PC-9 (cell line): ENCODE measurements around the gene RASL12.

Experiments used
- EZH2 ChIP-seq: fragments of 200-600 bp; sonication (generic); IDR thresholded peaks from 2 replicates; pipeline ENCODE4 v1.8.0; 2017; ENCODE audit warnings: antibody characterized with exemption, low read depth
- TF ChIP-seq, protein P1 (sequence below): fragments of 200-600 bp; sonication (generic); conservative IDR thresholded peaks from 2 replicates; pipeline ENCODE4 v1.6.1; 2017; ENCODE audit warnings: mixed run types, antibody characterized with exemption, mild to moderate bottlenecking, moderate library complexity

DNA sequence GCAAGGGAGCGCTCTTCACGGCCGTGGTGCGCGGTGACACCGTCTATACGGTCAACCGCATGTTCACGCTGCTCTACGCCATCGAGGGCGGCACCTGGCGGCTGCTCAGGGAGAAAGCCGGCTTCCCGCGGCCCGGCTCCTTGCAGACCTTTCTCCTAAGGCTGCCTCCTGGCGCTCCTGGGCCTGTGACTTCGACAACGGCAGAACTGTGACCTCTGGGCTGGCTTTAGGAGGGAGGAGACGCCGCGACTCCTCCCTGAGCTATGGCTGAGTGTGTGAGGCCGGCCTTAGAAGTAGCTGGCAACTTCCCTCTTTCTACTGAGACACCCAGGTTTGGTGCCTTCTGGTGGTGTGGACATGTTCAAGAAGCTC is 10.2 kb upstream of the RASL12 start:
- TF ChIP-seq, protein P1, sequence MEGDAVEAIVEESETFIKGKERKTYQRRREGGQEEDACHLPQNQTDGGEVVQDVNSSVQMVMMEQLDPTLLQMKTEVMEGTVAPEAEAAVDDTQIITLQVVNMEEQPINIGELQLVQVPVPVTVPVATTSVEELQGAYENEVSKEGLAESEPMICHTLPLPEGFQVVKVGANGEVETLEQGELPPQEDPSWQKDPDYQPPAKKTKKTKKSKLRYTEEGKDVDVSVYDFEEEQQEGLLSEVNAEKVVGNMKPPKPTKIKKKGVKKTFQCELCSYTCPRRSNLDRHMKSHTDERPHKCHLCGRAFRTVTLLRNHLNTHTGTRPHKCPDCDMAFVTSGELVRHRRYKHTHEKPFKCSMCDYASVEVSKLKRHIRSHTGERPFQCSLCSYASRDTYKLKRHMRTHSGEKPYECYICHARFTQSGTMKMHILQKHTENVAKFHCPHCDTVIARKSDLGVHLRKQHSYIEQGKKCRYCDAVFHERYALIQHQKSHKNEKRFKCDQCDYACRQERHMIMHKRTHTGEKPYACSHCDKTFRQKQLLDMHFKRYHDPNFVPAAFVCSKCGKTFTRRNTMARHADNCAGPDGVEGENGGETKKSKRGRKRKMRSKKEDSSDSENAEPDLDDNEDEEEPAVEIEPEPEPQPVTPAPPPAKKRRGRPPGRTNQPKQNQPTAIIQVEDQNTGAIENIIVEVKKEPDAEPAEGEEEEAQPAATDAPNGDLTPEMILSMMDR: no peak
- TF ChIP-seq EZH2: no peak
